KMS-11 (cell line): ENCODE results near the gene SERPINB8.

Experiments used
- H2AFZ ChIP-seq: fragments of 200-600 bp; sonication (generic); 2 replicates; pipeline ENCODE4 v1.6.1; 2016; ENCODE audit warnings: antibody characterized with exemption, mixed run types, low read depth
- H3K27ac ChIP-seq: fragments of 200-600 bp; sonication (generic); 2 replicates; pipeline ENCODE4 v1.6.1; 2016; ENCODE audit warnings: mild to moderate bottlenecking, mixed run types
- H3K27me3 ChIP-seq: fragments of 200-600 bp; sonication (generic); 2 replicates; pipeline ENCODE4 v1.6.1; 2017; ENCODE audit warnings: mild to moderate bottlenecking, low read depth, mixed run types, moderate library complexity; ENCODE audit not compliant: insufficient read depth
- H3K36me3 ChIP-seq: fragments of 200-600 bp; sonication (generic); 2 replicates; pipeline ENCODE4 v1.6.1; 2017; ENCODE audit warnings: mild to moderate bottlenecking, mixed run types; ENCODE audit not compliant: insufficient read depth
- H3K4me1 ChIP-seq: fragments of 200-600 bp; sonication (generic); 2 replicates; pipeline ENCODE4 v1.6.1; 2016; ENCODE audit warnings: mild to moderate bottlenecking, low read depth, mixed run types; ENCODE audit not compliant: poor library complexity, severe bottlenecking
- H3K4me2 ChIP-seq: fragments of 200-600 bp; sonication (generic); 2 replicates; pipeline ENCODE4 v1.7.0; 2016; ENCODE audit warnings: mild to moderate bottlenecking, mixed run types
- H3K4me3 ChIP-seq: fragments of 200-600 bp; sonication (generic); IDR thresholded peaks from 2 replicates; pipeline ENCODE4 v1.6.1; 2017; ENCODE audit warnings: low read depth, low read length, mixed read lengths; ENCODE audit not compliant: insufficient read depth
- H3K79me2 ChIP-seq: fragments of 200-600 bp; sonication (generic); 2 replicates; pipeline ENCODE4 v1.6.1; 2016; ENCODE audit warnings: low read depth, mixed run types; ENCODE audit not compliant: insufficient read depth
- H3K9ac ChIP-seq: fragments of 200-600 bp; sonication (generic); 2 replicates; pipeline ENCODE4 v1.6.1; 2016; ENCODE audit warnings: mild to moderate bottlenecking, mixed run types
- H4K20me1 ChIP-seq: fragments of 200-600 bp; sonication (generic); 2 replicates; pipeline ENCODE4 v1.6.1; 2016; ENCODE audit warnings: mild to moderate bottlenecking, mixed run types; ENCODE audit not compliant: insufficient read depth
- CTCF ChIP-seq: fragments of 200-600 bp; sonication (generic); conservative IDR thresholded peaks from 2 replicates; pipeline ENCODE4 v1.6.1; 2017; ENCODE audit warnings: low read depth, mild to moderate bottlenecking, antibody characterized with exemption, low read length, moderate library complexity, mixed read lengths

SERPINB8 gene

GRCh38 chr18:64019922-64020756, 50.3 kb downstream of the SERPINB8 start:
- Histone ChIP-seq H3K36me3 (no peaks in the 10 kb centered on the region), H4K20me1 (no peaks in the 10 kb centered on the region), H3K4me3 (no peak overlapping the region), H3K27me3 (no peaks in the 10 kb centered on the region), H3K4me1 (no peaks in the 10 kb centered on the region), H2AFZ (no peak overlapping the region), H3K27ac (no peak overlapping the region), H3K4me2 (no peak overlapping the region), H3K9ac (no peak overlapping the region), H3K79me2 (no peaks in the 10 kb centered on the region)
- no peak for TF ChIP-seq CTCF

- no peak for TF ChIP-seq CTCF
- no peak overlapping the region for H3K4me3 ChIP-seq
- no peak overlapping the region for H3K9ac ChIP-seq
These were observed 56.5 kb downstream of the SERPINB8 start for GRCh38 chr18:64026350-64026749.

GRCh38 chr18:64027931-64028695, 58.2 kb downstream of the SERPINB8 start:
- H3K36me3 ChIP-seq: no peaks in the 10 kb centered on the region
- H3K9ac ChIP-seq: no peak overlapping the region
- no peaks in the 10 kb centered on the region for H3K79me2 ChIP-seq
- no peak overlapping the region for H3K4me2 ChIP-seq
- TF ChIP-seq CTCF: no peak
- H2AFZ ChIP-seq: no peak overlapping the region
- no peaks in the 10 kb centered on the region for H4K20me1 ChIP-seq
- H3K4me1 ChIP-seq: no peaks in the 10 kb centered on the region
- no peaks in the 10 kb centered on the region for H3K27me3 ChIP-seq
- H3K27ac ChIP-seq: no peak overlapping the region
- H3K4me3 ChIP-seq: no peak overlapping the region

More at GRCh38 chr18:64026350-64026749, 56.5 kb downstream of the SERPINB8 start:
- Histone ChIP-seq H3K79me2 (no peaks in the 10 kb centered on the region), H3K36me3 (no peaks in the 10 kb centered on the region), H3K4me2 (no peak overlapping the region), H3K4me1 (no peaks in the 10 kb centered on the region), H3K27me3 (no peaks in the 10 kb centered on the region), H4K20me1 (no peaks in the 10 kb centered on the region), H2AFZ (no peak overlapping the region), H3K27ac (no peak overlapping the region)

GRCh38 chr18:64029096-64029495, 59.2 kb downstream of the SERPINB8 start:
- H3K4me2 ChIP-seq: no peak overlapping the region
- H3K9ac ChIP-seq: no peak overlapping the region
- no peak overlapping the region for H2AFZ ChIP-seq
- no peak overlapping the region for H3K4me3 ChIP-seq
- H3K27me3 ChIP-seq: no peaks in the 10 kb centered on the region
- no peak overlapping the region for H3K27ac ChIP-seq
- no peaks in the 10 kb centered on the region for H3K4me1 ChIP-seq
- no peaks in the 10 kb centered on the region for H3K79me2 ChIP-seq
- no peaks in the 10 kb centered on the region for H3K36me3 ChIP-seq
- no peaks in the 10 kb centered on the region for H4K20me1 ChIP-seq
- TF ChIP-seq CTCF: no peak
